IMR-90 (cell line): ENCODE results near the gene RPP30. TPM values are rescaled to one million over a fixed set of nuclear protein-coding genes. Genes with fewer than 3 reads are reported as not detected.

Experiments
- ATAC-seq: fragments of 200-7000 bp; cut with Tn5 transposase; 2 replicates; pipeline ENCODE4 v1.9.1; 2020; ENCODE audit warnings: low read depth, mild to moderate bottlenecking, moderate library complexity
- BruUV-seq: library from RNA; stranded (reverse); fragments of 400-500 nt; replicated peaks from 2 replicates; lab custom pipeline; 2021; lab: Mats Ljungman, UMichigan
- CTCF ChIA-PET: fragments of 300-600 bp; formaldehyde crosslinking; extraction: SDS; loops from one replicate; lab custom pipeline; 2021; ENCODE audit warnings: antibody characterized with exemption; lab: Yijun Ruan, JAX
- POLR2A ChIA-PET: fragments of 300-600 bp; sonication (Branson Sonifier 250); formaldehyde crosslinking; loops from one replicate; lab custom pipeline; 2022; ENCODE audit warnings: antibody characterized with exemption; ENCODE audit not compliant: unreplicated experiment; lab: Charles Lee
- DNase-seq: peaks from one replicate; pipeline ENCODE4 v3.0.0; 2013
- H2AFZ ChIP-seq: replicated peaks from 2 replicates; pipeline ENCODE3; 2013; ENCODE audit warnings: low read length, mild to moderate bottlenecking; ENCODE audit not compliant: poor library complexity
- H2AK5ac ChIP-seq: 2 replicates; pipeline ENCODE4 v1.6.1; 2013; ENCODE audit warnings: low read depth, low read length, inconsistent platforms
- H2AK9ac ChIP-seq: replicated peaks from 2 replicates; pipeline ENCODE3; 2013; ENCODE audit warnings: mild to moderate bottlenecking, low read depth, low read length, moderate library complexity; ENCODE audit not compliant: poor library complexity
- H2BK120ac ChIP-seq: 2 replicates; pipeline ENCODE4 v1.6.1; 2013; ENCODE audit warnings: low read depth, low read length, inconsistent platforms
- H2BK15ac ChIP-seq: 3 replicates; pipeline ENCODE4 v1.6.1; 2013; ENCODE audit warnings: low read depth, low read length, inconsistent platforms
- H2BK20ac ChIP-seq: 2 replicates; pipeline ENCODE4 v1.6.1; 2013; ENCODE audit warnings: low read depth, mild to moderate bottlenecking, inconsistent platforms, low read length, moderate library complexity
- H2BK5ac ChIP-seq: 2 replicates; pipeline ENCODE4 v1.6.1; 2013; ENCODE audit warnings: mild to moderate bottlenecking, low read depth, low read length, inconsistent platforms; ENCODE audit not compliant: poor library complexity, severe bottlenecking
- H3K14ac ChIP-seq: replicated peaks from 2 replicates; pipeline ENCODE4 v1.6.1; 2013; ENCODE audit warnings: low read depth, low read length, inconsistent platforms
- H3K18ac ChIP-seq: 2 replicates; pipeline ENCODE4 v1.6.1; 2013; ENCODE audit warnings: low read depth, low read length, control low read depth
- H3K23ac ChIP-seq: 2 replicates; pipeline ENCODE4 v1.6.1; 2013; ENCODE audit warnings: low read depth, low read length, inconsistent platforms
- H3K27ac ChIP-seq: 2 replicates; pipeline ENCODE4 v1.5.1; 2013; ENCODE audit warnings: mild to moderate bottlenecking, control low read depth, low read length; ENCODE audit not compliant: insufficient read depth
- H3K27me3 ChIP-seq: 2 replicates; pipeline ENCODE4 v1.6.1; 2013; ENCODE audit warnings: low read length; ENCODE audit not compliant: control insufficient read depth, insufficient read depth
- H3K36me3 ChIP-seq: 2 replicates; pipeline ENCODE4 v1.6.1; 2013; ENCODE audit warnings: low read length, mixed read lengths; ENCODE audit not compliant: control insufficient read depth, insufficient read depth
- H3K4ac ChIP-seq: 2 replicates; pipeline ENCODE4 v1.6.1; 2013; ENCODE audit warnings: low read depth, low read length, inconsistent platforms
- H3K4me1 ChIP-seq: 2 replicates; pipeline ENCODE4 v1.6.1; 2013; ENCODE audit warnings: low read length, mixed read lengths; ENCODE audit not compliant: control insufficient read depth, insufficient read depth
- H3K4me2 ChIP-seq: 2 replicates; pipeline ENCODE4 v1.6.1; 2013; ENCODE audit warnings: low read depth, mild to moderate bottlenecking, control low read depth, low read length, moderate library complexity
- H3K4me3 ChIP-seq: 2 replicates; pipeline ENCODE4 v1.5.1; 2013; ENCODE audit warnings: low read depth, mild to moderate bottlenecking, control low read depth, low read length, moderate library complexity; ENCODE audit not compliant: insufficient read depth
- H3K56ac ChIP-seq: 2 replicates; pipeline ENCODE4 v1.6.1; 2013; ENCODE audit warnings: low read length, inconsistent platforms; ENCODE audit not compliant: insufficient read depth; ENCODE audit errors: extremely low read depth
- H3K79me1 ChIP-seq, 2 experiments: 2 replicates each; pipeline ENCODE4 v1.6.1; 2013; ENCODE audit warnings: low read length in 2 of 2, inconsistent platforms in 1 of 2, low read depth in 1 of 2
- H3K9ac ChIP-seq: 2 replicates; pipeline ENCODE4 v1.6.1; 2013; ENCODE audit warnings: low read depth, low read length, control low read depth
- H3K9me1 ChIP-seq: 2 replicates; pipeline ENCODE4 v1.6.1; 2013; ENCODE audit warnings: low read length, inconsistent platforms; ENCODE audit not compliant: insufficient read depth
- H3K9me3 ChIP-seq: 2 replicates; pipeline ENCODE4 v1.6.1; 2013; ENCODE audit warnings: low read length; ENCODE audit not compliant: control insufficient read depth, insufficient read depth
- H4K20me1 ChIP-seq: 2 replicates; pipeline ENCODE4 v1.6.1; 2013; ENCODE audit warnings: low read length, inconsistent platforms; ENCODE audit not compliant: insufficient read depth
- H4K5ac ChIP-seq: 2 replicates; pipeline ENCODE4 v1.6.1; 2013; ENCODE audit warnings: mild to moderate bottlenecking, low read depth, low read length, control low read depth
- H4K8ac ChIP-seq, 2 experiments: 2 replicates each; pipeline ENCODE4 v1.6.1; 2013; ENCODE audit warnings: low read depth in 2 of 2, low read length in 2 of 2, control low read depth in 1 of 2, inconsistent platforms in 1 of 2
- H4K91ac ChIP-seq: 2 replicates; pipeline ENCODE4 v1.6.1; 2013; ENCODE audit warnings: low read depth, low read length, inconsistent platforms; ENCODE audit not compliant: insufficient read depth
- BHLHE40 ChIP-seq: fragments of 150-350 bp; IDR thresholded peaks from 2 replicates; pipeline ENCODE4 v1.6.1; 2016; ENCODE audit warnings: mild to moderate bottlenecking, low read depth, low read length
- WGBS, 2 experiments: methylation state at CpG; one replicate each; pipeline versions ENCODE4 v1.1.5 to v1.1.7; 2013; ENCODE audit warnings: missing lambda C conversion rate in 2 of 2; ENCODE audit not compliant: insufficient read length in 1 of 2; ENCODE audit errors: extremely low coverage in 2 of 2; 5-methylcytosine and 5-hydroxymethylcytosine counted together
- dilution Hi-C: fragments of 300-500 bp; cut with HindIII; formaldehyde crosslinking; loops from one replicate; pipeline ENCODE4 v1.14.3; 2018; ENCODE audit warnings: low sequenced_read_pairs; ENCODE audit not compliant: unreplicated experiment
- in situ Hi-C: fragments of 300-500 bp; cut with MboI; formaldehyde crosslinking; loops from 3 replicates; pipeline ENCODE4 v1.14.3; 2019; ENCODE audit warnings: low sequenced_read_pairs, inconsistent platforms, mixed read lengths
- intact Hi-C: fragments of 100-400 bp; cut with micrococcal nuclease; formaldehyde crosslinking; loops from 2 replicates; pipeline ENCODE4 v1.10.0; 2022
- polyA plus RNA-seq, 3 experiments: library from polyadenylated mRNA; depleted of rRNA; stranded (reverse); fragments of >200 nt; gene quantifications; 2 replicates each; pipeline ENCODE4 v1.2.3, GENCODE V29; 2012; ENCODE audit warnings: low replicate concordance in 1 of 3
- total RNA-seq: library from RNA; depleted of rRNA; stranded (reverse); fragments of >200 nt; gene quantifications from 2 replicates; pipeline ENCODE4 v1.2.3, GENCODE V29; 2012
- TF ChIP-seq, protein P1 (sequence below): conservative IDR thresholded peaks from 2 replicates; pipeline ENCODE4 v1.5.1; 2012; ENCODE audit warnings: mild to moderate bottlenecking, low read depth, low read length, improper control_type of control experiment
- TF ChIP-seq, protein P2 (sequence below): fragments of 150-350 bp; IDR thresholded peaks from 2 replicates; pipeline ENCODE4 v1.6.1; 2016; ENCODE audit warnings: low read depth, mild to moderate bottlenecking, low read length, moderate library complexity, borderline replicate concordance

The RPP30 gene
- total and polyA plus RNA-seq, 2 of the 4 experiments (the other 2 are of a cell fraction), result 27.6 to 45.2 TPM

DNA sequence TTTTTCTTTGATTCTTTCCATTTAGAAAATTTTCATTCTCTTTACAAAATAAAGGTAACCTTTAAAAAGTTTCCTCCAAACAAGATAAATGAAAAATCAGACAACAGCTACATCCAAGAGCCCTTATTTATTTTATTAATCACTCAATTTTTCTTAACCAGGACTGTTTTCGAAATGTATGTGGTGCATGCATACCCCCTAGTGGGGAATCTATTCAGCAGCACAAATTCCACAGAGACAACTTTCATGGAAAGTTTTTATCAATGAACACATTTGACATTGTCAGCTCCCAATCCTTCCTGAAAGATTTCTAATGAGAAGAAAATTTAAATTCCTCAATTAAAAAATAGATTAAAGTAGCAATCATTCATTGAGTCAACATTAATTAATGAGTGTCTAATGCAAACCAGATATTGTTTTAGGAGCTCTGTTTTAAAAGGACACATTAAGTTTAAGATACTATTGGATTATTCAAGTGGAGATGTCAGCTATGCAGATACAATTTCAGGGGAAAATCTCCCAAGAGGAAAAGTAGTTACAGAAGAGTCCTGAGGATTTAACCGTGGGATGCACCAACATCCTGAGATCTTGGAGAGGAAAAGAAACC, 8.8 kb upstream of the RPP30 start (continued):
- TF ChIP-seq BHLHE40, result no peak

DNA sequence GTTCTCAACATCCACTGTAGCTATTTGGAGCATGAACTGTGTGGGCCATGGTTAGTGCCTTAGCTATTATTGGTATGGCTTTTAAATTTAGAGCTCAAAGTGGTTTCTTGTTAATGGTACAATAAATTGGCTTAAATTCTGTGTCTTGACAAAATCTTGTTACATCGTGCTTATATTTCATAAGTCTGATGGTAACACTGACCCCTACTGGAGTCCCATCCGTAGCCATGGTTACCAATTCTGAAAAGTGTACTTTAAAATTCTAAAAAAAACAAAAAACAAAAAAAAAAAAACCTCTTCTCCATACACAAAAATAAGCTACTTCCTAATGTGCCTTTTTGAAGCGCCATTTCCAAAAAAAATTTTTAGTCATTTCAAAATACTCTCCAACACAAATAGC, 6.4 kb upstream of the RPP30 start:
- Histone ChIP-seq H4K8ac (no peak overlapping the region), H2AFZ (no peak overlapping the region), H3K36me3 (no peaks in the 10 kb centered on the region), H3K79me1 (no peaks in the 10 kb centered on the region), H2BK15ac (no peak overlapping the region), H3K14ac (no peak overlapping the region), H3K4me3 (no peak overlapping the region), H2BK5ac (no peak overlapping the region), H2BK120ac (no peak overlapping the region), H3K23ac (no peak overlapping the region), H3K9me1 (no peaks in the 10 kb centered on the region), H3K9ac (no peak overlapping the region), H2BK20ac (no peak overlapping the region), H3K56ac (no peak overlapping the region), H3K4me2 (no peak overlapping the region), H4K20me1 (no peaks in the 10 kb centered on the region), H3K27ac (no peak overlapping the region), H3K9me3 (no peaks in the 10 kb centered on the region), H3K27me3 (peaks cover 28% of the 10 kb centered on the region), H4K5ac (no peak overlapping the region), H3K4me1 (no peaks in the 10 kb centered on the region), H4K91ac (no peak overlapping the region), H2AK9ac (no peak overlapping the region), H2AK5ac (no peak overlapping the region), H3K18ac (no peak overlapping the region), H3K4ac (no peak overlapping the region)
- ATAC-seq, result 0 out of 2 replicates have a peak, but pooled peaks have one; percentile 32
- in situ Hi-C loops (loop anchor here (5.0 to 25.0 kb wide), 3 partner anchors 118 to 1428 kb away; no protein-coding TSS in a partner anchor), intact Hi-C loops (loop anchor here (10.0 kb wide), 1 partner anchor 1441 kb away; no protein-coding TSS in a partner anchor), dilution Hi-C loops (no loop called here)
- no TSS peak for BruUV-seq
- ChIA-PET CTCF (interaction anchor here (0.6 to 1.5 kb wide), 18 partner anchors 10 to 1034 kb away, joined by 3 to 12 read pairs (median 4); no protein-coding TSS in a partner anchor), POLR2A (no interaction called here)
- DNase-seq, result peak; percentile 36
- TF ChIP-seq, protein P1, sequence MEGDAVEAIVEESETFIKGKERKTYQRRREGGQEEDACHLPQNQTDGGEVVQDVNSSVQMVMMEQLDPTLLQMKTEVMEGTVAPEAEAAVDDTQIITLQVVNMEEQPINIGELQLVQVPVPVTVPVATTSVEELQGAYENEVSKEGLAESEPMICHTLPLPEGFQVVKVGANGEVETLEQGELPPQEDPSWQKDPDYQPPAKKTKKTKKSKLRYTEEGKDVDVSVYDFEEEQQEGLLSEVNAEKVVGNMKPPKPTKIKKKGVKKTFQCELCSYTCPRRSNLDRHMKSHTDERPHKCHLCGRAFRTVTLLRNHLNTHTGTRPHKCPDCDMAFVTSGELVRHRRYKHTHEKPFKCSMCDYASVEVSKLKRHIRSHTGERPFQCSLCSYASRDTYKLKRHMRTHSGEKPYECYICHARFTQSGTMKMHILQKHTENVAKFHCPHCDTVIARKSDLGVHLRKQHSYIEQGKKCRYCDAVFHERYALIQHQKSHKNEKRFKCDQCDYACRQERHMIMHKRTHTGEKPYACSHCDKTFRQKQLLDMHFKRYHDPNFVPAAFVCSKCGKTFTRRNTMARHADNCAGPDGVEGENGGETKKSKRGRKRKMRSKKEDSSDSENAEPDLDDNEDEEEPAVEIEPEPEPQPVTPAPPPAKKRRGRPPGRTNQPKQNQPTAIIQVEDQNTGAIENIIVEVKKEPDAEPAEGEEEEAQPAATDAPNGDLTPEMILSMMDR, result peak; percentile 40
- TF ChIP-seq, protein P2, sequence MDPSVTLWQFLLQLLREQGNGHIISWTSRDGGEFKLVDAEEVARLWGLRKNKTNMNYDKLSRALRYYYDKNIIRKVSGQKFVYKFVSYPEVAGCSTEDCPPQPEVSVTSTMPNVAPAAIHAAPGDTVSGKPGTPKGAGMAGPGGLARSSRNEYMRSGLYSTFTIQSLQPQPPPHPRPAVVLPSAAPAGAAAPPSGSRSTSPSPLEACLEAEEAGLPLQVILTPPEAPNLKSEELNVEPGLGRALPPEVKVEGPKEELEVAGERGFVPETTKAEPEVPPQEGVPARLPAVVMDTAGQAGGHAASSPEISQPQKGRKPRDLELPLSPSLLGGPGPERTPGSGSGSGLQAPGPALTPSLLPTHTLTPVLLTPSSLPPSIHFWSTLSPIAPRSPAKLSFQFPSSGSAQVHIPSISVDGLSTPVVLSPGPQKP, result no peak
- WGBS, 2 experiments, result no CpG with 5 or more reads among the region's 3 CpGs
